PC-9 (cell line): ENCODE data around the gene THOC2. TPM values are rescaled to one million over a fixed set of nuclear protein-coding genes. Genes with fewer than 3 reads are reported as not detected.
A peak's percentile ranks its signal among the peaks of the same experiment; 100 is the strongest.
"Not testable (repeated sequence)": the region's sequence is repeated elsewhere in the genome, so short reads cannot be mapped to it uniquely, and the experiment has no call there.

Source experiments
- Bru-seq: library from RNA; stranded (reverse); fragments of 400-500 nt; gene quantifications from one replicate; lab custom pipeline; 2021; lab: Mats Ljungman, UMichigan
- BruChase-seq, 2 experiments: library from RNA; stranded (reverse); fragments of 400-500 nt; gene quantifications; one replicate each; lab custom pipeline; 2021; lab: Mats Ljungman, UMichigan
- BruUV-seq: library from RNA; stranded (reverse); fragments of 400-500 nt; replicated peaks from 2 replicates; lab custom pipeline; 2021; lab: Mats Ljungman, UMichigan
- CTCF ChIA-PET: fragments of 300-600 bp; sonication (Branson Sonifier 250); formaldehyde crosslinking; loops from one replicate; lab custom pipeline; 2022; ENCODE audit warnings: antibody characterized with exemption; lab: Charles Lee
- POLR2A ChIA-PET: fragments of 300-600 bp; sonication (Branson Sonifier 250); formaldehyde crosslinking; loops from one replicate; lab custom pipeline; 2022; ENCODE audit warnings: antibody characterized with exemption; ENCODE audit not compliant: unreplicated experiment; lab: Charles Lee
- DNase-seq, 2 experiments: peaks; one replicate each; pipeline versions ENCODE4 v3.0.0 to v3.0.0-alpha.2; 2015 to 2022; ENCODE audit warnings: mixed read lengths in 1 of 2
- H2AFZ ChIP-seq: fragments of 200-600 bp; sonication (generic); 2 replicates; pipeline ENCODE4 v1.8.1; 2017; ENCODE audit warnings: antibody characterized with exemption
- H3F3A ChIP-seq: fragments of 200-600 bp; sonication (generic); 2 replicates; pipeline ENCODE4 v1.8.1; 2017; ENCODE audit warnings: antibody characterized with exemption, mild to moderate bottlenecking, low read depth; ENCODE audit not compliant: insufficient read depth
- H3K27ac ChIP-seq: fragments of 200-600 bp; sonication (generic); 2 replicates; pipeline ENCODE4 v1.6.1; 2016; ENCODE audit warnings: mixed run types
- H3K27me3 ChIP-seq: fragments of 200-600 bp; sonication (generic); 2 replicates; pipeline ENCODE4 v1.6.1; 2016; ENCODE audit warnings: low read depth, mixed run types; ENCODE audit not compliant: insufficient read depth
- H3K36me3 ChIP-seq: fragments of 200-600 bp; sonication (generic); 2 replicates; pipeline ENCODE4 v1.6.1; 2016; ENCODE audit warnings: low read depth, mixed run types
- H3K4me1 ChIP-seq: fragments of 200-600 bp; sonication (generic); replicated peaks from 2 replicates; pipeline ENCODE4 v1.6.1; 2016; ENCODE audit warnings: mixed run types; ENCODE audit not compliant: insufficient read depth
- H3K4me2 ChIP-seq: fragments of 200-600 bp; sonication (generic); 2 replicates; pipeline ENCODE4 v1.6.1; 2017; ENCODE audit warnings: mixed run types
- H3K4me3 ChIP-seq: fragments of 200-600 bp; sonication (generic); 2 replicates; pipeline ENCODE4 v1.6.1; 2016; ENCODE audit warnings: mixed run types
- H3K79me2 ChIP-seq: fragments of 200-600 bp; sonication (generic); 2 replicates; pipeline ENCODE4 v1.6.1; 2017; ENCODE audit warnings: low read depth, mixed run types
- H3K9me2 ChIP-seq: fragments of 200-600 bp; sonication (generic); 2 replicates; pipeline ENCODE4 v1.8.1; 2017; ENCODE audit warnings: mild to moderate bottlenecking; ENCODE audit not compliant: insufficient read depth
- H3K9me3 ChIP-seq: fragments of 200-600 bp; sonication (generic); 2 replicates; pipeline ENCODE4 v1.8.1; 2016; ENCODE audit warnings: low read depth; ENCODE audit not compliant: insufficient read depth
- H4K20me1 ChIP-seq: fragments of 200-600 bp; sonication (generic); 2 replicates; pipeline ENCODE4 v1.8.1; 2017; ENCODE audit not compliant: insufficient read depth
- CTCF ChIP-seq: fragments of 200-600 bp; sonication (generic); conservative IDR thresholded peaks from 2 replicates; pipeline ENCODE4 v1.6.1; 2017; ENCODE audit warnings: mixed run types, antibody characterized with exemption, mild to moderate bottlenecking, moderate library complexity
- EZH2 ChIP-seq: fragments of 200-600 bp; sonication (generic); IDR thresholded peaks from 2 replicates; pipeline ENCODE4 v1.8.0; 2017; ENCODE audit warnings: antibody characterized with exemption, low read depth
- intact Hi-C: fragments of 100-400 bp; cut with micrococcal nuclease; formaldehyde crosslinking; loops from one replicate; pipeline ENCODE4 v1.10.0; 2022; ENCODE audit not compliant: unreplicated experiment
- long read RNA-seq: library from polyadenylated mRNA; stranded (forward); transcript quantifications from one replicate; pipeline ENCODE4 v2.0.0, GENCODE V29; 2022
- total RNA-seq: library from RNA; stranded (reverse); gene quantifications from 2 replicates; pipeline ENCODE4 v1.2.3, GENCODE V29; 2021

THOC2 gene
- total RNA-seq (109 and 158 TPM in 2 replicates), Bru-seq, nascent RNA (percentile 95 among the genes with signal in this experiment), BruChase-seq, experiment 1, labeled RNA remaining after a 2-hour chase (percentile 96 among the genes with signal in this experiment), BruChase-seq, experiment 2, labeled RNA remaining after a 6-hour chase (percentile 91 among the genes with signal in this experiment)
- long read RNA-seq, full-length matches to known transcripts: 7 of 86 reads
- long read RNA-seq, partial matches to known transcripts: 51 of 86 reads
- long read RNA-seq, other reads (novel, unspliced or antisense): 28 of 86 reads

GRCh38 chrX:123732670-123733363, at the start of gene THOC2:
Gene THOC2, minus strand, starts transcription at chrX:123733052. Its CDS starts 30 bp downstream, at chrX:123733022.
- H3K4me3 ChIP-seq: peak within 1 kb of the TSS; percentile 81
- H3K27me3 ChIP-seq: no peaks in the 10 kb centered on the region
- POLR2A ChIA-PET: no interaction called here
- 0 out of 2 replicates have a peak, but pooled peaks cover 7% of the 10 kb centered on the region for H3F3A ChIP-seq
- CTCF ChIA-PET: no interaction called here
- H3K79me2 ChIP-seq: peaks cover 57% of the 10 kb centered on the region
- peak within 1 kb of the TSS; percentile 97 for H3K4me2 ChIP-seq
- intact Hi-C loops: no loop called here
- TF ChIP-seq CTCF (peak; percentile 49; the same call in 1 of the 2 replicates), EZH2 (no peak)
- peak within 1 kb of the TSS; percentile 91 for H2AFZ ChIP-seq
- peaks cover 29% of the 10 kb centered on the region for H3K4me1 ChIP-seq
- no peaks in the 10 kb centered on the region; the same call in 1 of the 2 replicates for H3K9me3 ChIP-seq
- H3K9me2 ChIP-seq: no peaks in the 10 kb centered on the region
- TSS peak; percentile 53 for BruUV-seq
- peak; percentile 80 to 82 for DNase-seq
- H3K36me3 ChIP-seq: peaks cover 15% of the 10 kb centered on the region
- H3K27ac ChIP-seq: peak within 1 kb of the TSS; percentile 48
- H4K20me1 ChIP-seq: peaks cover 42% of the 10 kb centered on the region

GRCh38 chrX:123781786-123782185, 48.9 kb upstream of the THOC2 start:
- H4K20me1 ChIP-seq, H2AFZ ChIP-seq, CTCF ChIA-PET, H3K79me2 ChIP-seq, DNase-seq, H3K36me3 ChIP-seq, H3K4me3 ChIP-seq, H3K27ac ChIP-seq, H3K27me3 ChIP-seq, H3K9me3 ChIP-seq, BruUV-seq, POLR2A ChIA-PET, H3K9me2 ChIP-seq, H3K4me2 ChIP-seq: not testable (repeated sequence)
- Histone ChIP-seq H3F3A (peaks cover 29% of the 10 kb centered on the region), H3K4me1 (peaks cover 26% of the 10 kb centered on the region)
- intact Hi-C loops: loop anchor here (5.0 kb wide), 1 partner anchor 181 kb away; the partner anchor contains the start of gene STAG2

GRCh38 chrX:123779908-123780396, 47.1 kb upstream of the THOC2 start:
- Histone ChIP-seq H3K36me3 (no peaks in the 10 kb centered on the region), H2AFZ (peak overlapping the region; percentile 35; the same call in 1 of the 2 replicates), H3K27ac (peak overlapping the region; percentile 78), H3K27me3 (no peaks in the 10 kb centered on the region), H3K4me3 (no peak overlapping the region), H3K79me2 (no peaks in the 10 kb centered on the region), H4K20me1 (no peaks in the 10 kb centered on the region), H3K4me2 (peak overlapping the region; percentile 54), H3K9me2 (no peaks in the 10 kb centered on the region), H3F3A (peaks cover 29% of the 10 kb centered on the region), H3K4me1 (peaks cover 26% of the 10 kb centered on the region), H3K9me3 (no peaks in the 10 kb centered on the region)
- POLR2A ChIA-PET: no interaction called here
- no peak for TF ChIP-seq EZH2
- no peak for TF ChIP-seq CTCF
- intact Hi-C loops: loop anchor here (1.0 to 5.0 kb wide), 2 partner anchors 23 to 182 kb away; partner anchors contain the start of gene STAG2
- CTCF ChIA-PET: no interaction called here
- DNase-seq: peak; percentile 14 to 90
- no TSS peak for BruUV-seq
